ENCODE measurements around the gene HSD17B3. TPM values are rescaled to one million over a fixed set of nuclear protein-coding genes. Genes with fewer than 3 reads are reported as not detected.

Gene HSD17B3
- total and polyA plus RNA-seq, 2 experiments from 2014 or later: not detected

- no peaks in the 10 kb centered on the region for H4K20me1 ChIP-seq (replicated peaks; ENCODE audit: insufficient read depth)
- Mint-ChIP-seq H3K9me3 (no peaks in the 10 kb centered on the region), H3K27me3 (ENCODE audit: insufficient read depth, low read depth, poor library complexity) (no peaks in the 10 kb centered on the region), H3K4me3 (no peak overlapping the region), H3K4me1 (peaks cover 47% of the 10 kb centered on the region), H3K36me3 (ENCODE audit: low read depth) (peaks cover 3% of the 10 kb centered on the region; the same call in 2 of the 3 replicates), H3K27ac (peak overlapping the region; percentile 20)
- no peak overlapping the region for H3K27ac ChIP-seq (ENCODE audit: low read depth)
- no peaks in the 10 kb centered on the region for H3K9me2 ChIP-seq (ENCODE audit: insufficient read depth)
- DNase-seq (ENCODE audit: low spot score): no peak
- no peaks in the 10 kb centered on the region for H3K36me3 ChIP-seq (ENCODE audit: insufficient read depth)
- H2AFZ ChIP-seq: no peak overlapping the region; the same call in 1 of the 2 replicates
- no peak overlapping the region for H3K4me3 ChIP-seq
- no peak for ATAC-seq
- TF ChIP-seq REST (IDR thresholded peaks at IDR 0.05; ENCODE audit: unreplicated experiment) (no peak), STAT1 (IDR thresholded peaks at IDR 0.05; ENCODE audit: unreplicated experiment) (no peak)
- no peaks in the 10 kb centered on the region for H3K27me3 ChIP-seq (ENCODE audit: insufficient read depth)
- peaks cover 50% of the 10 kb centered on the region for H3K4me1 ChIP-seq (ENCODE audit: insufficient read depth)
- H3K79me2 ChIP-seq (replicated peaks; ENCODE audit: insufficient read depth): no peaks in the 10 kb centered on the region
- 0 out of 2 replicates have a peak, but pooled peaks cover 5% of the 10 kb centered on the region for H3F3A ChIP-seq (replicated peaks; ENCODE audit: low read depth)
- no peak overlapping the region for H3K4me2 ChIP-seq
These were observed 40.7 kb upstream of the HSD17B3 start for GRCh38 chr9:96342571-96343245.

- H3K36me3 Mint-ChIP-seq (ENCODE audit: low read depth): peaks cover 3% of the 10 kb centered on the region; the same call in 2 of the 3 replicates
- no peak overlapping the region for H3K4me2 ChIP-seq
- H3K27ac Mint-ChIP-seq: no peak overlapping the region
- no peaks in the 10 kb centered on the region for H3K9me2 ChIP-seq (ENCODE audit: insufficient read depth)
- H3K27me3 Mint-ChIP-seq (ENCODE audit: insufficient read depth, low read depth, poor library complexity): no peaks in the 10 kb centered on the region
- no peaks in the 10 kb centered on the region for H3K27me3 ChIP-seq (ENCODE audit: insufficient read depth)
- no peak overlapping the region for H3K4me3 ChIP-seq
- DNase-seq (ENCODE audit: low spot score) (no peak), ATAC-seq (no peak)
- H3K4me3 Mint-ChIP-seq: no peak overlapping the region
- no peaks in the 10 kb centered on the region for H3K9me3 Mint-ChIP-seq
- no peaks in the 10 kb centered on the region for H4K20me1 ChIP-seq (replicated peaks; ENCODE audit: insufficient read depth)
- no peaks in the 10 kb centered on the region for H3K36me3 ChIP-seq (ENCODE audit: insufficient read depth)
- H3K4me1 ChIP-seq (ENCODE audit: insufficient read depth): peaks cover 37% of the 10 kb centered on the region
- H3K4me1 Mint-ChIP-seq: peaks cover 36% of the 10 kb centered on the region
- no peaks in the 10 kb centered on the region for H3K79me2 ChIP-seq (replicated peaks; ENCODE audit: insufficient read depth)
- no peak overlapping the region for H2AFZ ChIP-seq
- H3F3A ChIP-seq (replicated peaks; ENCODE audit: low read depth): 0 out of 2 replicates have a peak, but pooled peaks cover under 1% of the 10 kb centered on the region
- H3K27ac ChIP-seq (ENCODE audit: low read depth): no peak overlapping the region; the same call in 1 of the 2 replicates
- no peak for TF ChIP-seq POLR2AphosphoS5 (IDR thresholded peaks at IDR 0.05; ENCODE audit: low read depth)
- TF ChIP-seq JUNB (IDR thresholded peaks at IDR 0.05; ENCODE audit: unreplicated experiment): no peak
- TF ChIP-seq REST (IDR thresholded peaks at IDR 0.05; ENCODE audit: unreplicated experiment): no peak
- no peak for TF ChIP-seq STAT1 (IDR thresholded peaks at IDR 0.05; ENCODE audit: unreplicated experiment)
- no peak for TF ChIP-seq ZNF462 (CRISPR knock-in tag; IDR thresholded peaks at IDR 0.05)
- no peak for TF ChIP-seq NANOG (IDR thresholded peaks at IDR 0.05; ENCODE audit: borderline replicate concordance)
- no peak for TF ChIP-seq CREB1 (CRISPR knock-in tag; IDR thresholded peaks at IDR 0.05; ENCODE audit: low read depth)
These were observed 38.7 kb upstream of the HSD17B3 start for GRCh38 chr9:96340707-96341106.

Data from GM23338 (cell line).